PC-3 (cell line): ENCODE data around the gene CYP19A1. TPM values are rescaled to one million over a fixed set of nuclear protein-coding genes. Genes with fewer than 3 reads are reported as not detected.

Experiments used
- ATAC-seq: fragments of 200-7000 bp; cut with Tn5 transposase; 2 replicates; pipeline ENCODE4 v1.9.1; 2020; ENCODE audit warnings: mild to moderate bottlenecking, moderate library complexity
- BruUV-seq: library from RNA; stranded (reverse); fragments of 400-500 nt; replicated peaks from 2 replicates; lab custom pipeline; 2021; lab: Mats Ljungman, UMichigan
- CTCF ChIA-PET: fragments of 300-600 bp; sonication (Branson Sonifier 250); formaldehyde crosslinking; loops from one replicate; lab custom pipeline; 2022; ENCODE audit warnings: antibody characterized with exemption; lab: Charles Lee
- POLR2A ChIA-PET: fragments of 300-600 bp; sonication (Branson Sonifier 250); formaldehyde crosslinking; loops from one replicate; lab custom pipeline; 2022; ENCODE audit warnings: antibody characterized with exemption; ENCODE audit not compliant: unreplicated experiment; lab: Charles Lee
- DNase-seq: peaks from one replicate; pipeline ENCODE4 v3.0.0-alpha.2; 2015
- H2AFZ ChIP-seq: fragments of 300-600 bp; sonication (generic); 2 replicates; pipeline ENCODE4 v1.6.0; 2016; ENCODE audit warnings: antibody characterized with exemption, low read length
- H3F3A ChIP-seq: fragments of 300-600 bp; sonication (generic); one replicate; pipeline ENCODE4 v1.6.0; 2017; ENCODE audit warnings: antibody characterized with exemption, low read length, control low read depth, mild to moderate bottlenecking; ENCODE audit not compliant: unreplicated experiment
- H3K27ac ChIP-seq: fragments of 300-600 bp; sonication (generic); 2 replicates; pipeline ENCODE4 v1.5.1; 2016; ENCODE audit warnings: mild to moderate bottlenecking, low read length
- H3K27me3 ChIP-seq: fragments of 300-600 bp; sonication (generic); 2 replicates; pipeline ENCODE4 v1.6.1; 2016; ENCODE audit warnings: low read length, mixed read lengths
- H3K36me3 ChIP-seq: fragments of 300-600 bp; sonication (generic); 2 replicates; pipeline ENCODE4 v1.6.1; 2016; ENCODE audit warnings: low read depth, mixed run types, low read length, mixed read lengths
- H3K4me1 ChIP-seq: fragments of 300-600 bp; sonication (generic); 2 replicates; pipeline ENCODE4 v1.5.1; 2016; ENCODE audit warnings: low read length; ENCODE audit not compliant: insufficient read depth
- H3K4me2 ChIP-seq: fragments of 300-600 bp; sonication (generic); 2 replicates; pipeline ENCODE4 v1.6.0; 2016; ENCODE audit warnings: low read length
- H3K4me3 ChIP-seq: fragments of 300-600 bp; sonication (generic); 2 replicates; pipeline ENCODE4 v1.5.1; 2016; ENCODE audit warnings: mild to moderate bottlenecking, low read length, mixed read lengths
- H3K79me2 ChIP-seq: fragments of 300-600 bp; sonication (generic); 2 replicates; pipeline ENCODE4 v1.6.1; 2017; ENCODE audit warnings: low read length, mixed read lengths
- H3K9ac ChIP-seq: fragments of 300-600 bp; sonication (generic); 2 replicates; pipeline ENCODE4 v1.6.0; 2016; ENCODE audit warnings: mild to moderate bottlenecking, low read length
- H3K9me2 ChIP-seq: fragments of 300-600 bp; sonication (generic); replicated peaks from 2 replicates; pipeline ENCODE4 v1.6.1; 2016; ENCODE audit warnings: mixed run types, low read length, mixed read lengths
- H3K9me3 ChIP-seq: fragments of 300-600 bp; sonication (generic); 2 replicates; pipeline ENCODE4 v1.6.1; 2016; ENCODE audit warnings: low read length, mixed read lengths
- H4K20me1 ChIP-seq: fragments of 300-600 bp; sonication (generic); 2 replicates; pipeline ENCODE4 v1.6.1; 2016; ENCODE audit warnings: low read length, mixed read lengths
- CTCF ChIP-seq: fragments of 300-600 bp; sonication (generic); conservative IDR thresholded peaks from 2 replicates; pipeline ENCODE4 v1.5.1; 2017; ENCODE audit warnings: antibody characterized with exemption, low read depth, mild to moderate bottlenecking, low read length
- EZH2 ChIP-seq: fragments of 300-600 bp; sonication (generic); IDR thresholded peaks from one replicate; pipeline ENCODE4 v1.6.1; 2017; ENCODE audit warnings: antibody characterized with exemption, mild to moderate bottlenecking, low read length; ENCODE audit not compliant: unreplicated experiment
- EZH2phosphoT487 ChIP-seq: fragments of 300-600 bp; sonication (generic); IDR thresholded peaks from 2 replicates; pipeline ENCODE4 v1.6.1; 2018; ENCODE audit warnings: mild to moderate bottlenecking, antibody characterized with exemption, low read length, borderline replicate concordance
- intact Hi-C: fragments of 100-400 bp; cut with micrococcal nuclease; formaldehyde crosslinking; loops from 2 replicates; pipeline ENCODE4 v1.9.0; 2023
- total RNA-seq: library from RNA; depleted of rRNA; stranded (reverse); fragments of >200 nt; gene quantifications from 2 replicates; pipeline ENCODE4 v1.2.3, GENCODE V29; 2014

CYP19A1 gene
- total RNA-seq, 1 experiment from 2014 or later: not detected

GRCh38 chr15:51374131-51374530 is 35.7 kb upstream of the CYP19A1 start:
- ChIA-PET CTCF (no interaction called here), POLR2A (no interaction called here)
- H4K20me1 ChIP-seq: no peaks in the 10 kb centered on the region
- no peak for DNase-seq
- H2AFZ ChIP-seq: no peak overlapping the region
- H3K9me3 ChIP-seq: no peaks in the 10 kb centered on the region
- H3K4me2 ChIP-seq: no peak overlapping the region
- no peak overlapping the region for H3K27ac ChIP-seq
- BruUV-seq: no TSS peak
- no peak overlapping the region for H3K9ac ChIP-seq
- no peak for TF ChIP-seq CTCF
- TF ChIP-seq EZH2: no peak
- no peak for TF ChIP-seq EZH2phosphoT487
- no peak overlapping the region for H3K4me3 ChIP-seq
- no peak for ATAC-seq
- H3K36me3 ChIP-seq: no peaks in the 10 kb centered on the region
- peaks cover 34% of the 10 kb centered on the region for H3K4me1 ChIP-seq
- no peaks in the 10 kb centered on the region for H3K79me2 ChIP-seq
- no peaks in the 10 kb centered on the region for H3K9me2 ChIP-seq
- H3F3A ChIP-seq: no peaks in the 10 kb centered on the region
- no peaks in the 10 kb centered on the region for H3K27me3 ChIP-seq
- intact Hi-C loops: no loop called here

GRCh38 chr15:51371266-51371665 is 32.9 kb upstream of the CYP19A1 start:
- ChIA-PET CTCF (no interaction called here), POLR2A (no interaction called here)
- Histone ChIP-seq H3F3A (peaks cover 3% of the 10 kb centered on the region), H3K27me3 (no peaks in the 10 kb centered on the region), H3K4me3 (no peak overlapping the region), H3K9me3 (no peaks in the 10 kb centered on the region), H3K36me3 (no peaks in the 10 kb centered on the region), H3K9me2 (no peaks in the 10 kb centered on the region), H3K4me2 (no peak overlapping the region), H2AFZ (no peak overlapping the region), H3K4me1 (peaks cover 48% of the 10 kb centered on the region), H3K9ac (no peak overlapping the region), H3K27ac (no peak overlapping the region), H3K79me2 (no peaks in the 10 kb centered on the region), H4K20me1 (no peaks in the 10 kb centered on the region)
- no TSS peak for BruUV-seq
- no peak for ATAC-seq
- intact Hi-C loops: no loop called here
- TF ChIP-seq EZH2: no peak
- TF ChIP-seq EZH2phosphoT487: no peak
- TF ChIP-seq CTCF: no peak
- DNase-seq: no peak

GRCh38 chr15:51369451-51369761 is 31.0 kb upstream of the CYP19A1 start:
- H3K9me3 ChIP-seq: no peaks in the 10 kb centered on the region
- BruUV-seq: no TSS peak

More at GRCh38 chr15:51369451-51369761, 31.0 kb upstream of the CYP19A1 start:
- DNase-seq (no peak), ATAC-seq (no peak)
- H4K20me1 ChIP-seq: no peaks in the 10 kb centered on the region
- H3K9me2 ChIP-seq: no peaks in the 10 kb centered on the region
- H3K27me3 ChIP-seq: no peaks in the 10 kb centered on the region
- peaks cover 46% of the 10 kb centered on the region for H3K4me1 ChIP-seq
- no peak overlapping the region for H2AFZ ChIP-seq
- peak overlapping the region; percentile 53 for H3K4me2 ChIP-seq
- ChIA-PET POLR2A (no interaction called here), CTCF (interaction anchor here (0.8 to 1.3 kb wide), 2 partner anchors 82 to 88 kb away, joined by 3 to 4 read pairs; no protein-coding TSS in a partner anchor)
- peak overlapping the region; percentile 95 for H3K27ac ChIP-seq
- peak overlapping the region; percentile 78 for H3K9ac ChIP-seq
- no peaks in the 10 kb centered on the region for H3K36me3 ChIP-seq
- no peak overlapping the region for H3K4me3 ChIP-seq
- intact Hi-C loops: loop anchor here (5.0 kb wide), 2 partner anchors 57 to 87 kb away; no protein-coding TSS in a partner anchor
- TF ChIP-seq CTCF (no peak), EZH2phosphoT487 (no peak), EZH2 (no peak)
- peaks cover 3% of the 10 kb centered on the region for H3F3A ChIP-seq
- H3K79me2 ChIP-seq: no peaks in the 10 kb centered on the region
